ENCODE measurements around the gene STMN1. TPM values are rescaled to one million over a fixed set of nuclear protein-coding genes. Genes with fewer than 3 reads are reported as not detected.

The STMN1 gene
- total RNA-seq, 1 experiment from 2014 or later: 206 TPM

GRCh38 chr1:25903986-25904385 lies 2.2 kb downstream of the STMN1 start:
- Histone ChIP-seq H4K20me1 (ENCODE audit: low read length) (peaks cover 14% of the 10 kb centered on the region; the same call in 1 of the 2 replicates), H3K36me3 (ENCODE audit: low read depth, low read length) (peaks cover 43% of the 10 kb centered on the region), H3K79me2 (ENCODE audit: low read length) (peaks cover 32% of the 10 kb centered on the region), H3K4me2 (ENCODE audit: low read length) (peak overlapping the region; percentile 92), H3F3A (ENCODE audit: low read length, unreplicated experiment) (no peaks in the 10 kb centered on the region), H3K9me2 (replicated peaks; ENCODE audit: low read length) (no peaks in the 10 kb centered on the region), H3K4me3 (ENCODE audit: low read length) (peak overlapping the region; percentile 78), H2AFZ (ENCODE audit: low read length) (no peak overlapping the region), H3K27ac (ENCODE audit: low read length) (no peak overlapping the region), H3K9me3 (ENCODE audit: low read length) (no peaks in the 10 kb centered on the region), H3K4me1 (ENCODE audit: insufficient read depth, low read length) (peaks cover 21% of the 10 kb centered on the region), H3K9ac (ENCODE audit: low read length) (peak overlapping the region; percentile 59; the same call in 1 of the 2 replicates), H3K27me3 (ENCODE audit: low read length) (no peaks in the 10 kb centered on the region)
- intact Hi-C loops (cut with micrococcal nuclease): loop anchor here (2.0 kb wide), 1 partner anchor 95 kb away; the partner anchor contains the start of gene PAFAH2
- ATAC-seq: no peak
- ChIA-PET CTCF (interaction anchor here (0.6 kb wide), 1 partner anchor 8 kb away, joined by 3 read pairs; no protein-coding TSS in a partner anchor), POLR2A (ENCODE audit: unreplicated experiment) (no interaction called here)
- no peak for TF ChIP-seq EZH2phosphoT487 (IDR thresholded peaks at IDR 0.05; ENCODE audit: borderline replicate concordance, low read length)
- no peak for TF ChIP-seq CTCF (conservative IDR thresholded peaks at IDR 0.05; ENCODE audit: low read depth, low read length)
- TF ChIP-seq EZH2 (IDR thresholded peaks at IDR 0.05; ENCODE audit: low read length, unreplicated experiment): no peak
- no peak for DNase-seq
- no TSS peak for BruUV-seq (replicated peaks)

GRCh38 chr1:25902462-25902861 lies 3.8 kb downstream of the STMN1 start:
- Histone ChIP-seq H3K4me2 (ENCODE audit: low read length) (no peak overlapping the region), H3K9me2 (replicated peaks; ENCODE audit: low read length) (no peaks in the 10 kb centered on the region), H3K4me3 (ENCODE audit: low read length) (no peak overlapping the region), H3K9me3 (ENCODE audit: low read length) (no peaks in the 10 kb centered on the region), H3F3A (ENCODE audit: low read length, unreplicated experiment) (no peaks in the 10 kb centered on the region), H3K9ac (ENCODE audit: low read length) (no peak overlapping the region), H2AFZ (ENCODE audit: low read length) (no peak overlapping the region), H3K27ac (ENCODE audit: low read length) (no peak overlapping the region), H3K79me2 (ENCODE audit: low read length) (peaks cover 32% of the 10 kb centered on the region), H3K4me1 (ENCODE audit: insufficient read depth, low read length) (peaks cover 21% of the 10 kb centered on the region), H4K20me1 (ENCODE audit: low read length) (peaks cover 14% of the 10 kb centered on the region; the same call in 1 of the 2 replicates), H3K36me3 (ENCODE audit: low read depth, low read length) (peaks cover 46% of the 10 kb centered on the region), H3K27me3 (ENCODE audit: low read length) (no peaks in the 10 kb centered on the region)
- BruUV-seq (replicated peaks): no TSS peak
- ATAC-seq (no peak), DNase-seq (no peak)
- ChIA-PET POLR2A (ENCODE audit: unreplicated experiment) (interaction anchor here (0.6 kb wide), 1 partner anchor 26 kb away, joined by 7 read pairs; no protein-coding TSS in a partner anchor), CTCF (interaction anchor here (0.6 kb wide), 1 partner anchor 13 kb away, joined by 3 read pairs; no protein-coding TSS in a partner anchor)
- intact Hi-C loops (cut with micrococcal nuclease): no loop called here
- TF ChIP-seq CTCF (conservative IDR thresholded peaks at IDR 0.05; ENCODE audit: low read depth, low read length): no peak

- no peak for TF ChIP-seq CTCF (conservative IDR thresholded peaks at IDR 0.05; ENCODE audit: low read depth, low read length)
- no peak for TF ChIP-seq EZH2phosphoT487 (IDR thresholded peaks at IDR 0.05; ENCODE audit: borderline replicate concordance, low read length)
- TF ChIP-seq EZH2 (IDR thresholded peaks at IDR 0.05; ENCODE audit: low read length, unreplicated experiment): no peak
These were observed 6.0 kb downstream of the STMN1 start for GRCh38 chr1:25900219-25900618.

More at GRCh38 chr1:25900219-25900618, 6.0 kb downstream of the STMN1 start:
- peaks cover 31% of the 10 kb centered on the region for H3K79me2 ChIP-seq (ENCODE audit: low read length)
- no peak overlapping the region for H3K4me2 ChIP-seq (ENCODE audit: low read length)
- intact Hi-C loops (cut with micrococcal nuclease): no loop called here
- peaks cover 27% of the 10 kb centered on the region for H3K4me1 ChIP-seq (ENCODE audit: insufficient read depth, low read length)
- CTCF ChIA-PET: no interaction called here
- no peaks in the 10 kb centered on the region for H3K9me2 ChIP-seq (replicated peaks; ENCODE audit: low read length)
- no peaks in the 10 kb centered on the region for H3K27me3 ChIP-seq (ENCODE audit: low read length)
- POLR2A ChIA-PET (ENCODE audit: unreplicated experiment): no interaction called here
- DNase-seq (no peak), ATAC-seq (no peak)
- no peaks in the 10 kb centered on the region for H3K9me3 ChIP-seq (ENCODE audit: low read length)
- peaks cover 46% of the 10 kb centered on the region for H3K36me3 ChIP-seq (ENCODE audit: low read depth, low read length)
- H3K4me3 ChIP-seq (ENCODE audit: low read length): no peak overlapping the region
- H4K20me1 ChIP-seq (ENCODE audit: low read length): peaks cover 14% of the 10 kb centered on the region; the same call in 1 of the 2 replicates
- no TSS peak for BruUV-seq (replicated peaks)
- H2AFZ ChIP-seq (ENCODE audit: low read length): no peak overlapping the region
- no peak overlapping the region for H3K9ac ChIP-seq (ENCODE audit: low read length)
- no peak overlapping the region for H3K27ac ChIP-seq (ENCODE audit: low read length)
- H3F3A ChIP-seq (ENCODE audit: low read length, unreplicated experiment): no peaks in the 10 kb centered on the region

Data from PC-3 (cell line).